PC-3 (cell line): ENCODE results near the gene COL27A1. TPM values are rescaled to one million over a fixed set of nuclear protein-coding genes. Genes with fewer than 3 reads are reported as not detected.

Experiments used
- ATAC-seq: fragments of 200-7000 bp; cut with Tn5 transposase; 2 replicates; pipeline ENCODE4 v1.9.1; 2020; ENCODE audit warnings: mild to moderate bottlenecking, moderate library complexity
- BruUV-seq: library from RNA; stranded (reverse); fragments of 400-500 nt; replicated peaks from 2 replicates; lab custom pipeline; 2021; lab: Mats Ljungman, UMichigan
- CTCF ChIA-PET: fragments of 300-600 bp; sonication (Branson Sonifier 250); formaldehyde crosslinking; loops from one replicate; lab custom pipeline; 2022; ENCODE audit warnings: antibody characterized with exemption; lab: Charles Lee
- POLR2A ChIA-PET: fragments of 300-600 bp; sonication (Branson Sonifier 250); formaldehyde crosslinking; loops from one replicate; lab custom pipeline; 2022; ENCODE audit warnings: antibody characterized with exemption; ENCODE audit not compliant: unreplicated experiment; lab: Charles Lee
- DNase-seq: peaks from one replicate; pipeline ENCODE4 v3.0.0-alpha.2; 2015
- H2AFZ ChIP-seq: fragments of 300-600 bp; sonication (generic); 2 replicates; pipeline ENCODE4 v1.6.0; 2016; ENCODE audit warnings: antibody characterized with exemption, low read length
- H3F3A ChIP-seq: fragments of 300-600 bp; sonication (generic); one replicate; pipeline ENCODE4 v1.6.0; 2017; ENCODE audit warnings: antibody characterized with exemption, low read length, control low read depth, mild to moderate bottlenecking; ENCODE audit not compliant: unreplicated experiment
- H3K27ac ChIP-seq: fragments of 300-600 bp; sonication (generic); 2 replicates; pipeline ENCODE4 v1.5.1; 2016; ENCODE audit warnings: mild to moderate bottlenecking, low read length
- H3K27me3 ChIP-seq: fragments of 300-600 bp; sonication (generic); 2 replicates; pipeline ENCODE4 v1.6.1; 2016; ENCODE audit warnings: low read length, mixed read lengths
- H3K36me3 ChIP-seq: fragments of 300-600 bp; sonication (generic); 2 replicates; pipeline ENCODE4 v1.6.1; 2016; ENCODE audit warnings: low read depth, mixed run types, low read length, mixed read lengths
- H3K4me1 ChIP-seq: fragments of 300-600 bp; sonication (generic); 2 replicates; pipeline ENCODE4 v1.5.1; 2016; ENCODE audit warnings: low read length; ENCODE audit not compliant: insufficient read depth
- H3K4me2 ChIP-seq: fragments of 300-600 bp; sonication (generic); 2 replicates; pipeline ENCODE4 v1.6.0; 2016; ENCODE audit warnings: low read length
- H3K4me3 ChIP-seq: fragments of 300-600 bp; sonication (generic); 2 replicates; pipeline ENCODE4 v1.5.1; 2016; ENCODE audit warnings: mild to moderate bottlenecking, low read length, mixed read lengths
- H3K79me2 ChIP-seq: fragments of 300-600 bp; sonication (generic); 2 replicates; pipeline ENCODE4 v1.6.1; 2017; ENCODE audit warnings: low read length, mixed read lengths
- H3K9ac ChIP-seq: fragments of 300-600 bp; sonication (generic); 2 replicates; pipeline ENCODE4 v1.6.0; 2016; ENCODE audit warnings: mild to moderate bottlenecking, low read length
- H3K9me2 ChIP-seq: fragments of 300-600 bp; sonication (generic); replicated peaks from 2 replicates; pipeline ENCODE4 v1.6.1; 2016; ENCODE audit warnings: mixed run types, low read length, mixed read lengths
- H3K9me3 ChIP-seq: fragments of 300-600 bp; sonication (generic); 2 replicates; pipeline ENCODE4 v1.6.1; 2016; ENCODE audit warnings: low read length, mixed read lengths
- H4K20me1 ChIP-seq: fragments of 300-600 bp; sonication (generic); 2 replicates; pipeline ENCODE4 v1.6.1; 2016; ENCODE audit warnings: low read length, mixed read lengths
- CTCF ChIP-seq: fragments of 300-600 bp; sonication (generic); conservative IDR thresholded peaks from 2 replicates; pipeline ENCODE4 v1.5.1; 2017; ENCODE audit warnings: antibody characterized with exemption, low read depth, mild to moderate bottlenecking, low read length
- EZH2 ChIP-seq: fragments of 300-600 bp; sonication (generic); IDR thresholded peaks from one replicate; pipeline ENCODE4 v1.6.1; 2017; ENCODE audit warnings: antibody characterized with exemption, mild to moderate bottlenecking, low read length; ENCODE audit not compliant: unreplicated experiment
- EZH2phosphoT487 ChIP-seq: fragments of 300-600 bp; sonication (generic); IDR thresholded peaks from 2 replicates; pipeline ENCODE4 v1.6.1; 2018; ENCODE audit warnings: mild to moderate bottlenecking, antibody characterized with exemption, low read length, borderline replicate concordance
- intact Hi-C: fragments of 100-400 bp; cut with micrococcal nuclease; formaldehyde crosslinking; loops from 2 replicates; pipeline ENCODE4 v1.9.0; 2023
- total RNA-seq: library from RNA; depleted of rRNA; stranded (reverse); fragments of >200 nt; gene quantifications from 2 replicates; pipeline ENCODE4 v1.2.3, GENCODE V29; 2014

Gene COL27A1
- total RNA-seq, 1 experiment from 2014 or later: 4.3 TPM

DNA sequence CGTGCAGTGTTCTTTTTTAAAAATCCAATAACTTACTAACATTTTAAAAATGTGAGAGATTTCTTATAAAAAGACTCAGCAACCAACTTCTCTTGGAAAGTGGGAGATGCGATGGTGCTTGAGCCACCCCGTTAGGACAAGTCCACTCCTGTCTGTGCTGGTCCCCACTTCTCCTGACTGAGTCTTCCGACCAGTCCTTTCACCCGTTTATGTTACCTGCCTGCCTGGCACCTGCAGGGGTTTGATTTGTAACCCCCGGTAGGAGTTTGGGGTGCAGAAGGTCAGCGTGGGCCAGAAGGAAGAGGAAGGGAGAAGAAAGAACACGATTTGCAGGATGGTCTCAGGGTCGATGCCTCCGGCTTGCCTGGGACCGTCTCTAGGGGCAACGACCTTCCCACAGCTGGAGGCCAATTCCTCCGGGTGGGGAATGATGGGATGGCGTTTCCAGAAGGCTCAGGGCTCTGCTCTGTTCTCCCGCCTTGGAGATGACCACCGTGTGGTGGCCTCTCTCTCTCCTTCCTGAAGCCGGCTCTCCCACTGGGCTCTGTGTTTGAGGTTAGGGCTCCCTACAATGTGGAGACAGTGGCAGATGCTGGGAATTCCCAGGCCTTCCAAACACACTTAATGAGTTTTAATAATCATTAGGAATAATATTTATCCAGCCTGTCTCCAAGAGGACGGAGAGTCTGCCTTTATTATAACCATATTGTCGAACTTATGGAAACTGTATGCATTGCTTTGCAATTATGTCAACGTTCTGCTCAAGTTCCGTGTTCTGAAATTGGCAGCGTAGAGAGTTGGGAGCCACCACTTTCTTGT is 14.8 kb downstream of the COL27A1 start:
- ChIA-PET CTCF (no interaction called here), POLR2A (no interaction called here)
- no TSS peak for BruUV-seq
- Histone ChIP-seq H3K9me2 (no peaks in the 10 kb centered on the region), H3K79me2 (no peaks in the 10 kb centered on the region), H3K4me2 (no peak overlapping the region), H3K27ac (no peak overlapping the region), H4K20me1 (no peaks in the 10 kb centered on the region), H3K9me3 (no peaks in the 10 kb centered on the region), H3K4me1 (no peaks in the 10 kb centered on the region), H3K27me3 (no peaks in the 10 kb centered on the region), H3F3A (no peaks in the 10 kb centered on the region), H3K36me3 (no peaks in the 10 kb centered on the region), H3K9ac (no peak overlapping the region), H3K4me3 (no peak overlapping the region), H2AFZ (no peak overlapping the region)
- TF ChIP-seq EZH2: no peak
- TF ChIP-seq CTCF: no peak
- TF ChIP-seq EZH2phosphoT487: no peak
- no peak for DNase-seq
- no peak for ATAC-seq
- intact Hi-C loops: no loop called here

DNA sequence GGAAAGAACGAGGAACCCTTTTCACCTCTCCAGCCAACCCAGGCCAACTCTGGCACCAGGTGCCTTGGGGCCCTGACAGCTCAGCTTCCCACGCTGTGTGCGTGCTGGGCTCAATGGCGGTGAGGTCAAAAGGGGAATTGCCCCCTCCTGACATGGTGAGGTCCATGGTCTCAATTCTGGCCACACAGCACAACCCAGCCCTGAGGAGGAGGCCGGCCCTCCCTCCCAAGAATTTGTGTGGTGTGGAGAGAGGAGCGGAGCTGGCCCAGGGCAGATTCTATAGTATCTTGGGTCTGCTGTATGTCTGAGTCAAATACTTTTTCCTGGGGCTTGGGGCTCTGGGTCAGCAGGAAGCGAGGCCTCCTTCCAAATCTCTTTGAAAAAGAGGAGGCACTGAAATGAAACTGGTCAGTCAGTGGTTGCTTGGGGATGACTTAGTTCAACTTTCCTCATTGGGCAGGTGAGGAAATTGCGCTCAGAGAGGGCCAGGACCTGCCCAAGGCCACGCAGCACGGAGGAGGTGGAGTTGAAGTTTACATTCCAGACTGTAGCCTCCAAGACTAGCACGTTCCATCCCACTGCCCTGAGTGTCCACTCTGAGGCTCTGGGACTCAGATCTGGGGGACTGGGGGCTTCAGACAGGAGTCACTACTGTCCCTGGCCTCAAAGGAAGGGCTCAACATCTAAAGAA is 15.6 kb downstream of the COL27A1 start:
- Histone ChIP-seq H3K36me3 (no peaks in the 10 kb centered on the region), H3K27ac (no peak overlapping the region), H3K4me1 (no peaks in the 10 kb centered on the region), H3K9ac (no peak overlapping the region), H3K27me3 (no peaks in the 10 kb centered on the region), H3F3A (no peaks in the 10 kb centered on the region), H3K79me2 (no peaks in the 10 kb centered on the region), H3K4me2 (no peak overlapping the region), H3K4me3 (no peak overlapping the region), H2AFZ (no peak overlapping the region), H4K20me1 (no peaks in the 10 kb centered on the region), H3K9me2 (no peaks in the 10 kb centered on the region), H3K9me3 (no peaks in the 10 kb centered on the region)
- POLR2A ChIA-PET: no interaction called here
- intact Hi-C loops: no loop called here
- no peak for DNase-seq
- no TSS peak for BruUV-seq
- CTCF ChIA-PET: no interaction called here
- TF ChIP-seq CTCF (no peak), EZH2 (no peak), EZH2phosphoT487 (no peak)
- ATAC-seq: no peak

DNA sequence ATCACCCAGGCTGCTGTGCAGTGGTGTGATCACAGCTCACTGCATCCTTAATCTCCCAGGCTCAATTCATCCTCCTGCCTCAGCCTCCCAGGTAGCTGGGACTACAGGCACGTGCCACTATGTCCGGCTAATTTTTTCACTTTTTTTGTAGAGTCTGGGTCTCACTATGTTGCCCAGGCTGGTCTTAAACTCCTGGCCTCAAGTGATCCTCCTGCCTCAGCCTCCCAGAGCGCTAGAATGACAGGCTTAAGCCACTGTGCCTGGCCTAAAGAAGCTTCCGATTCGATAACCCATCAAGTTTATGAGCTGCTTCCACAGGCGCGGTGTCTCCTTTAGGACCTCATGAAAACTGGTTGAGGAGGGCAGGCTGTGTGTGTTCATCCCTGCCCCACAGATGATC is 16.2 kb downstream of the COL27A1 start:
- no peaks in the 10 kb centered on the region for H3K79me2 ChIP-seq
- H4K20me1 ChIP-seq: no peaks in the 10 kb centered on the region
- no TSS peak for BruUV-seq
- H3K27ac ChIP-seq: no peak overlapping the region
- H3K4me2 ChIP-seq: no peak overlapping the region
- intact Hi-C loops: no loop called here
- no peak overlapping the region for H3K4me3 ChIP-seq
- ChIA-PET POLR2A (no interaction called here), CTCF (no interaction called here)
- no peak overlapping the region for H2AFZ ChIP-seq
- no peaks in the 10 kb centered on the region for H3K36me3 ChIP-seq
- H3K9me3 ChIP-seq: no peaks in the 10 kb centered on the region
- H3K9ac ChIP-seq: no peak overlapping the region
- TF ChIP-seq EZH2phosphoT487: no peak
- TF ChIP-seq CTCF: no peak
- TF ChIP-seq EZH2: no peak
- H3F3A ChIP-seq: no peaks in the 10 kb centered on the region
- ATAC-seq: no peak
- no peaks in the 10 kb centered on the region for H3K9me2 ChIP-seq
- H3K4me1 ChIP-seq: no peaks in the 10 kb centered on the region
- H3K27me3 ChIP-seq: no peaks in the 10 kb centered on the region
- DNase-seq: no peak
